Measurements from ENCODE around the gene YAE1. TPM values are rescaled to one million over a fixed set of nuclear protein-coding genes. Genes with fewer than 3 reads are reported as not detected.

YAE1 gene
- total RNA-seq, 1 experiment from 2014 or later, result 39.0 TPM

- DNase-seq (ENCODE audit: low read depth), result no peak
Measured at GRCh38 chr7:39554583-39555165, 11.5 kb upstream of the YAE1 start.

GRCh38 chr7:39557222-39557621 is 9.0 kb upstream of the YAE1 start:
- DNase-seq (ENCODE audit: low read depth), result no peak

GRCh38 chr7:39557911-39558310 is 8.3 kb upstream of the YAE1 start:
- no peak for DNase-seq (ENCODE audit: low read depth)

- DNase-seq (ENCODE audit: low read depth), result peak; percentile 9
Measured at GRCh38 chr7:39560408-39560807, 5.8 kb upstream of the YAE1 start.

- DNase-seq (ENCODE audit: low read depth), result no peak
Measured at GRCh38 chr7:39560997-39561396, 5.2 kb upstream of the YAE1 start.

GRCh38 chr7:39565538-39565937 is 666 bp upstream of the YAE1 start:
- DNase-seq (ENCODE audit: low read depth), result no peak

GRCh38 chr7:39567294-39567693 is 1.1 kb downstream of the YAE1 start:
- DNase-seq (ENCODE audit: low read depth), result no peak

- no peak for DNase-seq (ENCODE audit: low read depth)
Measured at GRCh38 chr7:39574673-39575349, 8.6 kb downstream of the YAE1 start.

GRCh38 chr7:39577229-39577874 is 11.1 kb downstream of the YAE1 start:
- no peak for DNase-seq (ENCODE audit: low read depth)

GRCh38 chr7:39580149-39580874 is 14.1 kb downstream of the YAE1 start:
- peak; percentile 87 for DNase-seq (ENCODE audit: low read depth)

- DNase-seq (ENCODE audit: low read depth), result no peak
Measured at GRCh38 chr7:39582536-39582935, 16.3 kb downstream of the YAE1 start.

GRCh38 chr7:39583539-39583938 is 17.3 kb downstream of the YAE1 start:
- no peak for DNase-seq (ENCODE audit: low read depth)

- DNase-seq (ENCODE audit: low read depth), result peak; percentile 56
Measured at GRCh38 chr7:39587393-39587792, 21.2 kb downstream of the YAE1 start.

- no peak for DNase-seq (ENCODE audit: low read depth)
Measured at GRCh38 chr7:39588416-39588815, 22.2 kb downstream of the YAE1 start.

GRCh38 chr7:39589323-39590111 is 23.3 kb downstream of the YAE1 start:
- DNase-seq (ENCODE audit: low read depth), result peak; percentile 98

- peak; percentile 76 for DNase-seq (ENCODE audit: low read depth)
Measured at GRCh38 chr7:39592586-39592985, 26.4 kb downstream of the YAE1 start.

GRCh38 chr7:39594988-39595620 is 28.9 kb downstream of the YAE1 start:
- DNase-seq (ENCODE audit: low read depth), result peak; percentile 80

- DNase-seq (ENCODE audit: low read depth), result no peak
Measured at GRCh38 chr7:39602351-39602750, 36.1 kb downstream of the YAE1 start.

GRCh38 chr7:39603924-39604323 is 37.7 kb downstream of the YAE1 start:
- no peak for DNase-seq (ENCODE audit: low read depth)

- DNase-seq (ENCODE audit: low read depth), result peak; percentile 65
Measured at GRCh38 chr7:39605087-39605486, 38.9 kb downstream of the YAE1 start.

- no peak for DNase-seq (ENCODE audit: low read depth)
Measured at GRCh38 chr7:39606352-39606751, 40.1 kb downstream of the YAE1 start.

All from M059J (cell line).